ENCODE measurements around the gene ZNF648.

DNA sequence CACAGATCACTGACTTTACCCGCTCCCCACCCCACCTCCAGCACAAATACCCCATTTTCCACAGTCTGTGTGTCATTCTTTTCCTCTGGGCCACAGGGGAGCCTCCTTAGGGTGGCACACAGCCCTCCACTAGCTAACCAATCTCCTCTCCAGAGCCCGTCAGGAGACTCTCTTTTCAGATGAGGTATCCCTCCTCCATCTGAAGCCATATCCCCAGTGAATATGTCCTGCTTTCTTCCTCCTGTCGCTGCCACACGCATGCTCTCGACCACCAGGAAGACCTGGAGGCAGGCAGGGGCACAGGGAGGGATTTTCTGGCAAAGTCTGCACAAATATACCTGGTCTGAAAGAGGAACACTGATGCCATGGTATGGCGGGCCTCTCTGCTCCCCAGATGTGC, 635 bp downstream of the ZNF648 start:
- TF ChIP-seq FOXM1 (IDR thresholded peaks at IDR 0.05; ENCODE audit: borderline replicate concordance, low read depth) (no peak), CREB1 (IDR thresholded peaks at IDR 0.05; ENCODE audit: low read depth) (no peak), NFIC (IDR thresholded peaks at IDR 0.05) (no peak), EP300 (IDR thresholded peaks at IDR 0.05; ENCODE audit: borderline replicate concordance) (no peak), TAF1 (IDR thresholded peaks at IDR 0.05; ENCODE audit: low read depth) (no peak), CEBPB (IDR thresholded peaks at IDR 0.05) (no peak), YY1 (IDR thresholded peaks at IDR 0.05; ENCODE audit: low read depth) (no peak), RAD21 (IDR thresholded peaks at IDR 0.05; ENCODE audit: low read depth) (no peak), TEAD4 (IDR thresholded peaks at IDR 0.05) (no peak), ZBTB7A (IDR thresholded peaks at IDR 0.05; ENCODE audit: low read depth) (no peak), TCF12 (IDR thresholded peaks at IDR 0.05; ENCODE audit: low read depth) (no peak), USF1 (IDR thresholded peaks at IDR 0.05) (no peak)
- TF ChIP-seq, protein P1, sequence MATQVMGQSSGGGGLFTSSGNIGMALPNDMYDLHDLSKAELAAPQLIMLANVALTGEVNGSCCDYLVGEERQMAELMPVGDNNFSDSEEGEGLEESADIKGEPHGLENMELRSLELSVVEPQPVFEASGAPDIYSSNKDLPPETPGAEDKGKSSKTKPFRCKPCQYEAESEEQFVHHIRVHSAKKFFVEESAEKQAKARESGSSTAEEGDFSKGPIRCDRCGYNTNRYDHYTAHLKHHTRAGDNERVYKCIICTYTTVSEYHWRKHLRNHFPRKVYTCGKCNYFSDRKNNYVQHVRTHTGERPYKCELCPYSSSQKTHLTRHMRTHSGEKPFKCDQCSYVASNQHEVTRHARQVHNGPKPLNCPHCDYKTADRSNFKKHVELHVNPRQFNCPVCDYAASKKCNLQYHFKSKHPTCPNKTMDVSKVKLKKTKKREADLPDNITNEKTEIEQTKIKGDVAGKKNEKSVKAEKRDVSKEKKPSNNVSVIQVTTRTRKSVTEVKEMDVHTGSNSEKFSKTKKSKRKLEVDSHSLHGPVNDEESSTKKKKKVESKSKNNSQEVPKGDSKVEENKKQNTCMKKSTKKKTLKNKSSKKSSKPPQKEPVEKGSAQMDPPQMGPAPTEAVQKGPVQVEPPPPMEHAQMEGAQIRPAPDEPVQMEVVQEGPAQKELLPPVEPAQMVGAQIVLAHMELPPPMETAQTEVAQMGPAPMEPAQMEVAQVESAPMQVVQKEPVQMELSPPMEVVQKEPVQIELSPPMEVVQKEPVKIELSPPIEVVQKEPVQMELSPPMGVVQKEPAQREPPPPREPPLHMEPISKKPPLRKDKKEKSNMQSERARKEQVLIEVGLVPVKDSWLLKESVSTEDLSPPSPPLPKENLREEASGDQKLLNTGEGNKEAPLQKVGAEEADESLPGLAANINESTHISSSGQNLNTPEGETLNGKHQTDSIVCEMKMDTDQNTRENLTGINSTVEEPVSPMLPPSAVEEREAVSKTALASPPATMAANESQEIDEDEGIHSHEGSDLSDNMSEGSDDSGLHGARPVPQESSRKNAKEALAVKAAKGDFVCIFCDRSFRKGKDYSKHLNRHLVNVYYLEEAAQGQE (IDR thresholded peaks at IDR 0.05; ENCODE audit: low read depth) = no peak
- TF ChIP-seq, protein P2, sequence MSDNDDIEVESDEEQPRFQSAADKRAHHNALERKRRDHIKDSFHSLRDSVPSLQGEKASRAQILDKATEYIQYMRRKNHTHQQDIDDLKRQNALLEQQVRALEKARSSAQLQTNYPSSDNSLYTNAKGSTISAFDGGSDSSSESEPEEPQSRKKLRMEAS (IDR thresholded peaks at IDR 0.05) = no peak
